MM.1S (cell line): Measurements from ENCODE around the gene GRK4.

Experiments used
- DNase-seq: peaks from one replicate; pipeline ENCODE4 v3.0.0-alpha.2; 2015
- H2AFZ ChIP-seq: fragments of 300-600 bp; sonication (generic); 2 replicates; pipeline ENCODE4 v1.6.0; 2016; ENCODE audit warnings: antibody characterized with exemption, low read length
- H3F3A ChIP-seq: fragments of 300-600 bp; sonication (generic); 2 replicates; pipeline ENCODE4 v1.6.1; 2016; ENCODE audit warnings: mild to moderate bottlenecking, antibody characterized with exemption, low read length, moderate library complexity, mixed read lengths; ENCODE audit not compliant: insufficient read depth
- H3K27ac ChIP-seq: fragments of 300-600 bp; sonication (generic); 2 replicates; pipeline ENCODE4 v1.5.1; 2016; ENCODE audit warnings: mild to moderate bottlenecking, low read length
- H3K27me3 ChIP-seq: fragments of 300-600 bp; sonication (generic); replicated peaks from 2 replicates; pipeline ENCODE4 v1.6.0; 2016; ENCODE audit warnings: low read length; ENCODE audit not compliant: insufficient read depth
- H3K36me3 ChIP-seq: fragments of 300-600 bp; sonication (generic); replicated peaks from 2 replicates; pipeline ENCODE4 v1.6.1; 2016; ENCODE audit warnings: mild to moderate bottlenecking, low read length, mixed read lengths; ENCODE audit not compliant: insufficient read depth
- H3K4me1 ChIP-seq: fragments of 300-600 bp; sonication (generic); 2 replicates; pipeline ENCODE4 v1.6.1; 2016; ENCODE audit warnings: low read length, mixed read lengths
- H3K4me2 ChIP-seq: fragments of 300-600 bp; sonication (generic); 2 replicates; pipeline ENCODE4 v1.6.0; 2016; ENCODE audit warnings: low read depth, low read length
- H3K4me3 ChIP-seq: fragments of 300-600 bp; sonication (generic); 2 replicates; pipeline ENCODE4 v1.5.1; 2016; ENCODE audit warnings: low read length, mixed read lengths
- H3K79me2 ChIP-seq: fragments of 300-600 bp; sonication (generic); 2 replicates; pipeline ENCODE4 v1.6.1; 2016; ENCODE audit warnings: mixed run types, low read length, mixed read lengths
- H3K9ac ChIP-seq: fragments of 300-600 bp; sonication (generic); 2 replicates; pipeline ENCODE4 v1.6.1; 2016; ENCODE audit warnings: low read length, mixed read lengths
- H3K9me2 ChIP-seq: fragments of 300-600 bp; sonication (generic); replicated peaks from 2 replicates; pipeline ENCODE4 v1.6.1; 2016; ENCODE audit warnings: mild to moderate bottlenecking, low read length, mixed read lengths; ENCODE audit not compliant: insufficient read depth
- H3K9me3 ChIP-seq: fragments of 300-600 bp; sonication (generic); replicated peaks from 2 replicates; pipeline ENCODE4 v1.6.1; 2016; ENCODE audit warnings: mild to moderate bottlenecking, low read length, mixed read lengths; ENCODE audit not compliant: insufficient read depth
- H4K20me1 ChIP-seq: fragments of 300-600 bp; sonication (generic); 2 replicates; pipeline ENCODE4 v1.6.1; 2016; ENCODE audit warnings: mild to moderate bottlenecking, low read length, moderate library complexity, mixed read lengths; ENCODE audit not compliant: insufficient read depth
- EZH2 ChIP-seq: fragments of 300-600 bp; sonication (generic); optimal IDR thresholded peaks from 2 replicates; pipeline ENCODE3; 2017; ENCODE audit warnings: low read depth, mild to moderate bottlenecking, antibody characterized with exemption, low read length, mixed read lengths
- EZH2phosphoT487 ChIP-seq: fragments of 300-600 bp; sonication (generic); IDR thresholded peaks from 2 replicates; pipeline ENCODE4 v1.6.1; 2018; ENCODE audit warnings: antibody characterized with exemption, low read length
- TF ChIP-seq, protein P1 (sequence below): fragments of 300-600 bp; sonication (generic); IDR thresholded peaks from 2 replicates; pipeline ENCODE4 v1.5.1; 2016; ENCODE audit warnings: antibody characterized with exemption, low read length, mixed read lengths

GRK4 gene

DNA sequence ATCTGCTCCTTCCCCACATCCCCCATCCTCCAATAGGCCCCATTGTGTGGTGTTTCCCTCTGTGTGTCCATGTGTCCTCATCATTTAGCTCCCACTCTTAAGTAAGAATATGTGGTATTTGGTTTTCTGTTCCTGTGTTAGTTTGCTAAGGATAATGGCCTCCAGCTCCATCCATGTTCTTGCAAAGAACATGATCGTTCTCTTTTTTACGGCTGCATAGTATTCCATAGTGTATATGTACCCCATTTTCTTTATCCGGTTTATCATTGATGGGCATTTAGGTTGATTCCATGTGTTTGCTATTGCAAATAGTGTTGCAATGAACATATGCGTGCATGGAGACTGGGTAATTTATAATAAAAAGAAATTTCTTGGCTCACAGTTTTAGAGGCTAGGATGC is 31.5 kb downstream of the GRK4 start:
- H3K9me3 ChIP-seq = no peaks in the 10 kb centered on the region
- TF ChIP-seq EZH2 = no peak
- TF ChIP-seq EZH2phosphoT487 = no peak
- TF ChIP-seq, protein P1, sequence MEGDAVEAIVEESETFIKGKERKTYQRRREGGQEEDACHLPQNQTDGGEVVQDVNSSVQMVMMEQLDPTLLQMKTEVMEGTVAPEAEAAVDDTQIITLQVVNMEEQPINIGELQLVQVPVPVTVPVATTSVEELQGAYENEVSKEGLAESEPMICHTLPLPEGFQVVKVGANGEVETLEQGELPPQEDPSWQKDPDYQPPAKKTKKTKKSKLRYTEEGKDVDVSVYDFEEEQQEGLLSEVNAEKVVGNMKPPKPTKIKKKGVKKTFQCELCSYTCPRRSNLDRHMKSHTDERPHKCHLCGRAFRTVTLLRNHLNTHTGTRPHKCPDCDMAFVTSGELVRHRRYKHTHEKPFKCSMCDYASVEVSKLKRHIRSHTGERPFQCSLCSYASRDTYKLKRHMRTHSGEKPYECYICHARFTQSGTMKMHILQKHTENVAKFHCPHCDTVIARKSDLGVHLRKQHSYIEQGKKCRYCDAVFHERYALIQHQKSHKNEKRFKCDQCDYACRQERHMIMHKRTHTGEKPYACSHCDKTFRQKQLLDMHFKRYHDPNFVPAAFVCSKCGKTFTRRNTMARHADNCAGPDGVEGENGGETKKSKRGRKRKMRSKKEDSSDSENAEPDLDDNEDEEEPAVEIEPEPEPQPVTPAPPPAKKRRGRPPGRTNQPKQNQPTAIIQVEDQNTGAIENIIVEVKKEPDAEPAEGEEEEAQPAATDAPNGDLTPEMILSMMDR = no peak

DNA sequence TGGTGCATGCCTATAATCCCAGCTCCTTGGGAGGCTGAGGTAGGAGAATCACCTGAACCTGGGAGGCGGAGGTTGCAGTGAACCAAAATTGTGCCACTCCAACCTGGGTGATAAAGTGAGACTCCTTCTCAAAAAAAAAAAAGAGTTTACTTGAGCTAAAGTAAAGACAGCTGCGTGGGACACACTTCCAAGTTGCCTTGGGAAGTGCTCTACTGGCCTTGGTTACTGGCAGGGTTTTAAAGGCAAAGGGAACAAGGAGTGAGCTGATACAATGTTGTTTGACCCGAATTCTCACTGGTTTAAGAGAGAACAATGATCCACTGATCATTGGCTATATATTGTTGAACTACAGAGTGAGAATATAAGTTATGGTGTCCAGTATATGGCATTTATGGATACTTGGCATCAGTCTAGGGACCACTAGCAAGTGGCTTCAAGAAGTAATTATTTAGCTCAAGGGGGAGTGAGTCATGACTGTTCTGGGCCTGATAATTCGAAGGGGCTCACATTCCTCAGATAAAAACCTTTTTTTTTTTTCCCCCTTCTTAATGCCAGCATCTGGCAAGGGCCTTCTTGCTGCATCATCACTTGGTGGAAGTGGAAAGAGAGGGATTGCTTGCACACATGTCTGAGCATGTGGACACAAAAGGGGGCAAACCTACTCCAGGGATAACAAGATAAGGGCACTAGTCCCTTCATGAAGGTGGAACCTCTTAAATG is 32.3 kb downstream of the GRK4 start:
- DNase-seq = no peak
- H3K9me2 ChIP-seq = no peaks in the 10 kb centered on the region
- no peak overlapping the region for H2AFZ ChIP-seq
- no peaks in the 10 kb centered on the region for H3K36me3 ChIP-seq
- H3F3A ChIP-seq = no peaks in the 10 kb centered on the region
- no peaks in the 10 kb centered on the region for H3K27me3 ChIP-seq
- TF ChIP-seq EZH2phosphoT487 = no peak
- TF ChIP-seq, protein P1 = no peak
- TF ChIP-seq EZH2 = no peak
- no peaks in the 10 kb centered on the region for H3K79me2 ChIP-seq
- H3K4me1 ChIP-seq = no peaks in the 10 kb centered on the region
- no peak overlapping the region for H3K9ac ChIP-seq
- H4K20me1 ChIP-seq = no peaks in the 10 kb centered on the region
- no peak overlapping the region for H3K27ac ChIP-seq
- no peaks in the 10 kb centered on the region for H3K9me3 ChIP-seq
- H3K4me3 ChIP-seq = no peak overlapping the region
- no peak overlapping the region for H3K4me2 ChIP-seq

More for the DNA sequence above, 31.5 kb downstream of the GRK4 start:
- H3K27me3 ChIP-seq = no peaks in the 10 kb centered on the region
- no peaks in the 10 kb centered on the region for H3K9me2 ChIP-seq
- no peak overlapping the region for H3K4me2 ChIP-seq
- no peak overlapping the region for H3K9ac ChIP-seq
- H3K27ac ChIP-seq = no peak overlapping the region
- no peaks in the 10 kb centered on the region for H3K4me1 ChIP-seq
- H4K20me1 ChIP-seq = no peaks in the 10 kb centered on the region
- no peaks in the 10 kb centered on the region for H3K79me2 ChIP-seq
- no peaks in the 10 kb centered on the region for H3K36me3 ChIP-seq
- H3K4me3 ChIP-seq = no peak overlapping the region
- DNase-seq = no peak
- H3F3A ChIP-seq = no peaks in the 10 kb centered on the region
- H2AFZ ChIP-seq = no peak overlapping the region

DNA sequence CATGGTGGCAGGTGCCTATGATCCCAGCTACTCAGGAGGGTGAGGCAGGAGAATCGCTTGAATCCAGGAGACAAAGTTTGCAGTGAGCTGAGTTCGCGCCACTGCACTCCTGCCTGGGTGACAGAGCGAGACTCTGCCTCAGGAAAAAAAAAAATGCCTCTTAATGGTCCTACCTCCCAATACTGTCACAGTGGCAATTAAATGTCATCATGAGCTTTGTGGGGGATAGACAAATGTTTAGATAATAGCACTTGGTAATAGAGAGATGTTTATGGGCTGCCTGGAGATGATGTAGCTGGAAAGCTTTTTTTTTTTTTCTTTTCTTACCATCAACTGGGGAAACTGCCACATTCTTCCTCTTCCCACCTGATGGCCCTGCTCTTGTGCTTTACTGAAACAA is 33.0 kb downstream of the GRK4 start:
- no peaks in the 10 kb centered on the region for H3F3A ChIP-seq
- DNase-seq = no peak
- TF ChIP-seq, protein P1 = no peak
- TF ChIP-seq EZH2 (no peak), EZH2phosphoT487 (no peak)

More for the DNA sequence above, 33.0 kb downstream of the GRK4 start:
- no peaks in the 10 kb centered on the region for H3K4me1 ChIP-seq
- no peak overlapping the region for H3K9ac ChIP-seq
- no peaks in the 10 kb centered on the region for H3K27me3 ChIP-seq
- H3K9me2 ChIP-seq = no peaks in the 10 kb centered on the region
- no peaks in the 10 kb centered on the region for H4K20me1 ChIP-seq
- no peak overlapping the region for H3K27ac ChIP-seq
- H3K79me2 ChIP-seq = no peaks in the 10 kb centered on the region
- no peak overlapping the region for H2AFZ ChIP-seq
- H3K9me3 ChIP-seq = no peaks in the 10 kb centered on the region
- no peak overlapping the region for H3K4me2 ChIP-seq
- H3K36me3 ChIP-seq = no peaks in the 10 kb centered on the region
- H3K4me3 ChIP-seq = no peak overlapping the region
